GM18868 (cell line): ENCODE results near the gene GSTP1.
"Not testable (repeated sequence)": the region's sequence is repeated elsewhere in the genome, so short reads cannot be mapped to it uniquely, and the experiment has no call there.

Experiments
- ATAC-seq: cut with Tn5 transposase; IDR thresholded peaks from one replicate; pipeline ENCODE4 v1.9.1; 2021; ENCODE audit warnings: mild to moderate bottlenecking, moderate library complexity; ENCODE audit not compliant: unreplicated experiment

GSTP1 gene

DNA sequence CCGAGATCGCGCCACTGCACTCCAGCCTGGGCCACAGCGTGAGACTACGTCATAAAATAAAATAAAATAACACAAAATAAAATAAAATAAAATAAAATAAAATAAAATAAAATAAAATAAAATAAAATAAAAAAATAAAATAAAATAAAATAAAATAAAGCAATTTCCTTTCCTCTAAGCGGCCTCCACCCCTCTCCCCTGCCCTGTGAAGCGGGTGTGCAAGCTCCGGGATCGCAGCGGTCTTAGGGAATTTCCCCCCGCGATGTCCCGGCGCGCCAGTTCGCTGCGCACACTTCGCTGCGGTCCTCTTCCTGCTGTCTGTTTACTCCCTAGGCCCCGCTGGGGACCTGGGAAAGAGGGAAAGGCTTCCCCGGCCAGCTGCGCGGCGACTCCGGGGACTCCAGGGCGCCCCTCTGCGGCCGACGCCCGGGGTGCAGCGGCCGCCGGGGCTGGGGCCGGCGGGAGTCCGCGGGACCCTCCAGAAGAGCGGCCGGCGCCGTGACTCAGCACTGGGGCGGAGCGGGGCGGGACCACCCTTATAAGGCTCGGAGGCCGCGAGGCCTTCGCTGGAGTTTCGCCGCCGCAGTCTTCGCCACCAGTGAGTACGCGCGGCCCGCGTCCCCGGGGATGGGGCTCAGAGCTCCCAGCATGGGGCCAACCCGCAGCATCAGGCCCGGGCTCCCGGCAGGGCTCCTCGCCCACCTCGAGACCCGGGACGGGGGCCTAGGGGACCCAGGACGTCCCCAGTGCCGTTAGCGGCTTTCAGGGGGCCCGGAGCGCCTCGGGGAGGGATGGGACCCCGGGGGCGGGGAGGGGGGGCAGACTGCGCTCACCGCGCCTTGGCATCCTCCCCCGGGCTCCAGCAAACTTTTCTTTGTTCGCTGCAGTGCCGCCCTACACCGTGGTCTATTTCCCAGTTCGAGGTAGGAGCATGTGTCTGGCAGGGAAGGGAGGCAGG lies at the start of gene GSTP1:
Gene GSTP1 (plus strand): TSS at position 566 of the 958 bp plus-strand sequence. CDS start 32 bp downstream, at position 598.
- peak; percentile 56 for ATAC-seq

DNA sequence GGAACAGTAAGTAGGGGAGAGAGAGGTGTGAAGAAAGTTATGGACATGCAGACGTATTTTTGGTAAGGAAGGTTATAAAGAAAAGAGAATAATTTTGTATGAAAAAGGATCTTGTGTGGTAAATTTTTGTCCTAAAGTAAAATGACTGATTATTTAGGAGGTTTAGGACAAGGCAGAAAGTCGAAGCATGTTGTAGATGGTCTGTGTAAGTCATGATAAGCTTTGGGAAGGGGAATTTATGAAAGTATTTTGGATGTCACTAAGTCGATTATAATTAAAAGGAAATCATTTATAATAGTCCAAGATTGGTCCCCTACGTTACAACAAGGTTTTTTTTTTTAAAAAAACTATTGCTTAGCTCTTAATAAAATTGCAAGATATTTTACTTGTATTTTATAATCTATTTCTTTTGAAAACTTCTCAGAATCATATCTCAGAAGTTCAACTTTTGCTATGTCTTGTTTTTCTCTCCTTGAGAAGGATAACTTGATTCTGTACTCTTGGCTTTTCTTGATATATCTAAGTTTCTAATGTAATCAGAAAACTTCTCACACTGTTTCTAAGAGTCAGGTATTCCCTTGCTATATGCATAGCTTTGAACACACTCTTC lies 49.4 kb upstream of the GSTP1 start:
- ATAC-seq = no peak

DNA sequence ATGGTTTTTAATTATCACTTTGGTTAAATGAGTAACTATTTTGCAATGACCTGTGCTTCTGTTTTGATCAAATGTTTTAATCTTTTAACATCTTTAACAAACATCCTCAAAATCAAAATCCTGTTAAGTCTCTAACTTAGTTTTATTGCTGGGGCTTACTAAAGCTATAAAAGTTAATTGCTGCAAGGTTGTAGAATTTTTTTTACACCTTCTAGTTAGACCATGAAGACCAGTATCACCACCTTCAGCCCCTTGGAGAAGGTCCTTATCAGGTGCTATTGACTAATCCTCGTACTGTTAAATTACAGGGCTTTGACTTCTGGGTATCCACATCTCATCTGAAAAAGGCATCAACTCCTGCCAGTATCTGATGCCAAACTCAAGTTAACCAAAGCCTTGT lies 48.1 kb upstream of the GSTP1 start:
- ATAC-seq = no peak

DNA sequence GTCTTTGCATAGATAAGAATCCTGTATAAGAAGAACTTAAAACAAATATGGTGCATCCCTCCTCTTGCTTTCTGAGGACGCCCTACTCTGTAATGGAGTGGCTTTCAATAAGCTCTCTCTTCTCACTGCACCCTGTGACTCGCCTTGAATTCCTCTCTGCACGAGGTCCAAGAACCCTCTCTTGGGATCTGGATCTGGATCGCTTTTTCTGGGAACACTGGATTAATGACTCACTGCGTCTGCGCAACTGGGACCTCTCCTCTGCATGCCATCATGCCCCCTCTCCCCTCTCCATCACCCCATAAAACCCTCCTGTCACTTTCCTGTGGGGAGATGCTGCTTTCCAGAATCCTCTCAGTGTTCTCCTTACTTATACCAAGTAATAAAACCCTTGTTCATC lies 45.3 kb upstream of the GSTP1 start:
- ATAC-seq = no peak

DNA sequence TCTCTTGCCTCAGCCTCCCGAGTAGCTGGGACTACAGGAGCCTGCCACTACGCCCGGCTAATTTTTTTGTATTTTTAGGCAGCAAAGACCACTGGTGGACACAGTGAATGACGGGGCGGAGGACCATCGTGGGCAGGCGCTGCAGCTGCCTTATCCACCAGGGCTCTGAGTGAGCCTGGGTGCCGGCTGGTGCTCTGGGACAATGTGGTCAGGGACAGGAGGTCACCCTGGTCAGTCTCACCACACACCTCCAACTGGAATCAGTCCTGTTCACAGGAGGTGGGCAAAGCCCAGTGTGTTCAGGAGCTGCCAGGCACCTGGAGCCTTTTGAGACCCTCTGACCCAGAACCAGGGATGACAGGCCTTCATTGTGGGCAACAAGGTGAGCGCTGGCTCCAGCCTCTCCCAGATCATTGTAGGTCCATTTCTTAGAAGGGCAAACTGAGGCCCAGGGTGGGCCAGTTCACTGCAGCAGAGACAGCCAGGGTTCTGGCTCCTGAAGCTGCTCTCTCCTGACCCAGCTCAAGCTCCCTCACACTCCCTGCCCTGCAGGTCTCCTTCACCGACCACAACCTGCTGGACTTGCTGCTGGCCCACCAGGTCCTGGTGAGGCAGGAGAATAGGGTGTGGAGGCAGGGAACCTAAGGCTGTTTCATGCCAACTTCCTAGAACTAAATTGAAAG lies 44.6 kb upstream of the GSTP1 start:
- no peak for ATAC-seq

DNA sequence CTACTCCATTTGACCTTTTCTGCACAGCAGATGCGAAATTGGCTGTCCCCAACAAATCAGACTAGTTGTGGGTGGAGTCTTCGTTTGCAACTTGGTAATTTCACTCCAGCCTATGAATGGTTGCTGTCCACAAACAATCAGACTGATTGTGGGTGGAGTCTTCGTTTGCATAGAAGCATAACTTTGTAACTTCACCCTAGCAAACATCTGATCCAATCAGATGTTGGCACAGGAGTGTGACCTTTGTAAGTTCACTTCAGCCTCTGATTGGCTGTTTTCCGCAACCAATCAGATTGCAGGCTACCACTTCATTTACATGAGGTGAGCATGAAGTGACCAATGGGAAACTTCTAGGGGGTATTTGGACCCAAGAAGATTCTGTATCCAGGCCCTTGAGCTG lies 44.1 kb upstream of the GSTP1 start:
- ATAC-seq = no peak

DNA sequence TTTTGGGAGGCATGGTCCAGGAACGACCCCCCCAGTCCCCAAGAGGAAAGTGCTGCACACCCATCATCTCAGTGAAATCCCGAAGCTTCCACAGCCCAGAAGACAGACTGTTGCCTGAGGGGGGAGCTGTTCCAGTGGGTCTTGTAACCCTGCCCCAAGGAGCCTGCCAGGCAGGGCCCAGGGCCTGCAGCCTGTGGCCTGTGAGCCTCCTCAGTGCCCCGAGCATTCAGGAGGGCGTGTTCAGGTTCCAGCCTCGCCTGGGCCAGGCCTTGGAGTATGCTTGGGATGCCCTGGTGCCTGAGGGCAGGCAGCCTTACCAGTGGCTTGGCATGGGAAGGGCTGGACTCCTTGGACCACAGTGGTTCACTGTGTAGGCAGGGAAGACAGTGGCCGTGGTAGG lies 42.4 kb upstream of the GSTP1 start:
- ATAC-seq = no peak

DNA sequence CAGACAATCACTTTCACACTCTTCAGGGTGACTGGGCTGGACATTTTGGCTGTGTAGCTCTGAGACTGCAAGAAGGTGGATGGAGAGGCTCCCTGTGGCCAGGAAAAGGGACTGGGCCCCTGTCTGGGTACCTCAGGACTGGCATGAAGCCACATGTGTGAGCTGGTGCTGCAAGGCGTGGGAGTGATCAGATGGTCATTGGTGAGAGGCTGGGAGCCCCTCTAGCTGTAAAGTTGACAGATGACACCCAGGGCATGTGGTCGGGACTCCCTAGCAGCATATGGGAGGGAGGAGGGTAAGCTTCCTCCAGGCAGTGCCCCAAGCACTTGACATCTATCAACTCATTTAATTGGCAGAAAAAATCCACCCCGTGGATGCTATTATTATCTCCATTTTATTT lies 41.4 kb upstream of the GSTP1 start:
- ATAC-seq = no peak

DNA sequence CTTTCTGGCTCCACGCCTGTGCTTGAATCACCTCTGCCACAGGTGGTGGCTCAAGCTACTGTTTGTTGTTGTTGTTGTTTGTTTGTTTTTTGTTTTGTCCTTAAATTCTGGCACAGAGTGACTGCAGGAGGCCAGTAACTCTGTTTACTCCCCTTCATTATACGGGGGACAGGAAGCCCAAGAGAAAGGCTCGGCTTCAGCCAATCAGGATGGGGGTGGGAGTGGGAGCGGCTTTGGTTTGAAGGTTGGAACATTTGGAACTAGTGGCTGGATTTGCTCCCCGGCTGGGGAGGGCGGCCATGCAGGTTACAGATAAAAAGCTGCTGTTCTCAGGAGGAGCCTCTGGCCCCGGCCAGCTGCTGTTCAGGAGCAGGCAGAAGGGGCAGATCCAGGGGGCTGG lies 40.6 kb upstream of the GSTP1 start:
- ATAC-seq = no peak

DNA sequence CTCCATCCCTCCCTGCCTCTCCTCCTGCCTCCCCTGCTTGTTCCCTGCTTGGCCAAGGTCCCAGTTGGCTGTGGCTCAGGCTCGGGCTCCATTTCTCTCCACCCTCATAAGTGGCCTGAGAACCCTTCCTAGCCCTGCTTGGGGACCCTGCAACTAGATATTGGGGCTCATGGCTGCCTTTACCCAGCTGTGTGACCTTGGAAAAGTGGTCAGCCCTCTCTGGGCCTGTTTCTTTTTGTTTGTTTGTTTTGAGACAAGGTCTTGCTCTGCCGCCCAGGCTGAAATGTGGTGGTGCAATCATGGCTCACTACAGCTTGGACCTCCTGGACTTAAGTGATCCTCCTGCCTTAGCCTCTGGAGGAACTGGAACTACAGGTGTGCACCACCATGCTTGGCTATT lies 40.0 kb upstream of the GSTP1 start:
- no peak for ATAC-seq

DNA sequence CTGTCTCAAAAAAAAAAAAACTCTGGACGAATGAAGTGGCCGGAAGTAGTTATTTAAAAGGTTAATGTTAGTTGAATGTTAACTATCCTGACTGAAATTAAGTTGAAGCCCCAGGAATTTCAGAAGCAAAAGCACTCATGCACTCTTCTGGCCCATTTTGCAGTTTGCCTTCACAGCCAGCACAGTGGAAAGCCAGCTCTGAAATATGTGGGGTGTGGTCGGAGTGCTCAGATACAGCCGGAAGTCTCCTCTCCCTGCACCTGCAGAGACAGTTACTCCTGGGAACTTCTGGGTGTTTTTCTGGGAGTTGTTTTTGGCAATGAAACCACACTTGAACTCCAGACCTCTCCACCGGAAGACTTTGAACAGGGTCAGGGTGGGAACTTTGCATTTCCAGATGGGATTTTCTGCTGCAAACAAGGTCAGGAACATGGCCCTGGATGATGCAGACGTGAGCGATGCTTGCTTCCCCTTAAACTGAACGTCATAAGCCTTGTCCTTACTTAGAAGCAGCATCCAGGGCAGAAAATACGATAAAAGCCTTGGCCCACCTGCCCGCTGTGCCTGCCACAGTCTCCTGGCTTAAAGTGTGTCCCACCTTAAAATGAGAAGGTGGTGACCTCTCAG lies 38.9 kb upstream of the GSTP1 start:
- no peak for ATAC-seq

DNA sequence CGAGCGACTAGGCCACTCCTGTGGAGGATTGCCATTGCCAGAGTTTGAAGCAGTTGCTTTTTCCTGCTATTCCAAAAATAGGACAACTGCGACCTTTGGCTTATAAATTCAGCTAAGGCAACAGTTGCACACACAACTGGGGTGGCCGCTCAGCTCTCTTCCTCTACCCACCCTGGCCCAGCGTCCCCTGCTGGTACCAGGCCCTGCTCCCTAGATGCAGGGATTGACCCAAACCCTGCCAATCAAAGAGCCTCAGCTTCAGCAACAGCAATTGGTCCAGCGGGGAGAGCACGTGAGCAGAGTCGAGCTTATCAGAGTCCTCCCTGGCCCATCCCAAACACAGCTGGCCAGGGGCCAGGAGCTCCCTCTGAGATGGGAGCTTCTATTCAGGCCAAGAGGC lies 38.3 kb upstream of the GSTP1 start:
- no peak for ATAC-seq

DNA sequence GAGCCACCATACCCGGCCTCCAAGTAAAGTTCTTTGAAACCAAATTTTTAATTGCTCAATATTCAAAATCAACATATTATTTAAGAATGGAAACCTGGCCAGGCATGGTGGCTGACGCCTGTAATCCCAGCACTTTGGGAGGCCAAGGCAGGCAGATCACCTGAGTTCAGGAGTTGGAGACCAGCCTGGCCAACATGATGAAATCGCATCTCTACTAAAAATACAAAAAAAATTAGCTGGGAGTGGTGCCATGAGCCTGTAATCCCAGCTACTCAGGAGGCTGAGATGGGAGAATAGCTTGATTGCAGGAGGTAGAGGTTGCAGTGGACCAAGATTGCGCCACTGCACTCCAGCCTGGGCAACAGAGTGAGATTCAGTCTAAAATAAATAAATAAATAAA lies 35.5 kb upstream of the GSTP1 start:
- not testable (repeated sequence) for ATAC-seq

DNA sequence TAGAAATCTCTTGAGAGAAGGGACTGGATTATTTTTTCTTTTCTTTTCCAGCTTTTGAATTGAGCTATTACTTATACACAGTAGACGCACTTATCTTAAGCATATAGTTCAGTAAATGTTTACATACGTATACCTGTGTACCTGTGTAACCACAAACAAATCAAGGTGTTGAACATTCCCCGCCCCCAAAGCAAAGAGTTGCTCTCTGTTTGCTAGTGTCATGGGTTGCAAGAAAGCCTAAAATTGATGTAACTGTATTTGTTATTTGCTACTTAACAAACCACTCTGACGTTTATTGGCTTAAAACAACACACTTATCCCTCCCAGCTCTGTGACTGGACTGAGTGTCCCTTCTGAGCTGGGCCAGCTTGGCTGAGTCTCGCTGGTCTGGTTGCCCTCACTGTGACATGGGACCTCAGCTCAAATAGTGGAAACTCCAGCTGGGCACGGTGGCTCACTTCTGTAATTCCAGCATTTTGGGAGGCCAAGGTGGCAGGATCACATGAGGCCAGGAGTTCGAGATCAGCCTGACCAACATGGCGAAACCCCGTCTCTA lies 35.0 kb upstream of the GSTP1 start:
- no peak for ATAC-seq

DNA sequence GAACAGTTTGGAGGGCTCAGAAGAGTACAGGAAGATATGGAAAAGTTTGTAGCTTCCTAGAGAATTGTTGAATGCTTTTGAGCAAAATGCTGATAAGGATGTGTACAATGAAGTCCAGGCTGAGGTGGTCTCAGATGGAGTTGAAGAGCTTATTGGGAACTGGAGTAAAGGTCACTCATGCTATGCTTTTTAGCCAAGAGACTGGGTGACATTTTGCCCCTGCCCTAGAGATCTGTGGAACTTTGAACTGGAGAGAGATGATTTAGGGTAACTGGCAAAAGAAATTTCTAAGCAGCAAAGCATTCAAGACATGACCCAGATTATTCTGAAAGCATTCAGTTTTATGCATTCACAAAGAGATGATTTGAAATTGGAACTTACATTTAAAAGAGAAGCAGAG lies 32.5 kb upstream of the GSTP1 start:
- ATAC-seq = no peak

DNA sequence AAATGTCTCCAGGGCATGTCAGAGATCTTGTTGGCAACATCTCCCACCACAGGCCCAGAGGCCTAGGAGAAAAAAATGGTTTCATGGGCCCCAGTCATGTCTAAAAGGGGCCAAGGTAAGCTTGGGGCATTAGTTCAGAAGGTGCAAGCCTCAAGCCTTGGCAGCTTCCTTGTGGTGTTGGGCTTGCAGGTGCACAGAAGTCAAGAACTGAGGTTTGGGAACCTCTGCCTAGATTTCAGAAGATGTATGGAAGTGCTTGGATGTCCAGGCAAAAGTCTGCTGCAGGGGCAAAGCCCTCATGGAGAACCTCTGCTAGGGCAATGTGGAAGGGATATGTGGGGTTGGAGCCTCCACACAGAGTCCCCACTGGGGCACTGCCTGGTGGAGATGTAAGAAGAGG lies 31.9 kb upstream of the GSTP1 start:
- ATAC-seq = not testable (repeated sequence)

DNA sequence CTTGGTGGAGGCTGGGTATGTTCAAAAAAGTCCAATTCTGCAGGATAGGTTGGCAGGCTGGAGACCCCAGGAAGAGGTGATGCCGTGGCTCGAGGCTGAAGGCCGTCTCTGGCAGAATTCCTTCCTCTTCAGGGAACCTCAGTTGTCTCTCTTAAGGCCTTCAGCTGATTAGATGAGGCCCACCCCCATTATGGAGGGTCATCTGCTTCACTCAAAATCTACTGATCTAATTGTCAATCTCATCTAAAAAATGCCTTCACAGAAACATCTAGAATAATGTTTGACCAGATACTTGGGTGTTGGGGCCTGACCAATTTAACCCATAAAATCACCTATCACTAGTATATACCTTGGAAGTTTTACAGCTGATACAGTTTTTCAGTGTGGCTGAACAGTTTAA lies 27.4 kb upstream of the GSTP1 start:
- no peak for ATAC-seq

DNA sequence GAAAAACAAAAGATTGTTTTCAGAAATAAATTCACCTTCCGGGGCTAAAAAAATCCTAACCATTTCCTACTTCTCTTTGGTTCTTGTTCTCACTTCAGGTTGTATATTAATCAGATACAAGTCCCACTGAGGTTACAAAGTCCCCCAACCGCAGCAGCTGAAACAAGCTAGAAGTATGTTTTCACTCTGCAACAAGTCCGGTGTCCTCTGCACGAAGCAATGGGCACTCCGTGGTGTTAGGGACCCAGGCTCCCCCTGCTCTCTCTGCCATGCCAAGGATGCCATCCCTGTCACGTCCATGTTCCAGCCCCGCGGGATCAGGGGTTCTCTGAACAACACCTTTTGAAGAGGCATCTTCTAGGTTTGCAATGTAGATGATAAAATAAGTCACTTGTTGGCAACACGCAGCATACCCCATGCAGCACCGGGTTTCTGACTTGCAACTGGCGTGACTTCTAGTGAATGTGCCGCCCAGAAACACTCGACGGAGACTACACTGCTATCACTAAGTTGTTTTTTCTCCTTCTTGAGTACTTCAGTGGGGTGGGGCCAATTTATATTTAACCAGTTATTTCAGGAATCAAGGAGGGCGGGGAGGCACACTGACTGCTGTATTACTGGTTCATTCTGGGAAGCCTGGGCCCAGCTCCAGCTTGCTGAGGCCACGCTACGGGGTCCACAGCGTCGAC lies 25.4 kb upstream of the GSTP1 start:
- ATAC-seq = no peak

DNA sequence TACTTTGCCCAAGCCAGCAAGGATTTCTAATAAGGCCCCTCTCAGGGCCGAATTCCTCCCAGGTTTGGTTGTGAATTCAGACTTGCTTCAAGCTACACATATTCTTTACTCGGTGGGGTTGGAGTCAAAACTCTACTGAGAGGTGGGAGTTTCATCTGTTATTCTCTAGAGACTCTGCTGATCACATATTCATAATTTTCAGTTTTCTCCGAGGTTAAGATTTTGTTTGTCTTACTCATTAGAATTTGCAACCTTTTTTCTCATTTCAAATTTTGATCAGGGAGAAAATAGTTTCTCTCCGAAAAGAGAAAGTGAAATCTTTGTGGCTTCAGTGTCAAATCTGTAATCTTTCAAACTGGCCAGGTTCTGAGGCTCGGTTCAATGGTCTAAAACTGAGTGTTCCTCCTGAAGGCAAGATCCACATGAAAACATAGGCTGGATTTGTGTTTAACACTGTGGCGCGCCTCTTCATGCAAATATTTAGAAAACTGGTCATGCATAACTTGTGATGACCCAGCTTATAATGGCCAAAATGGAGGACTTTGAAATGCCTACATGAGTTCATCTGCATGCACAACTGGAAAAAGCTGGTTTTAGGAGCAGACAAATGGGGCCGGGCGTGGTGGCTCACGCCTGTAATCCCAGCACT lies 21.5 kb upstream of the GSTP1 start:
- ATAC-seq = peak; percentile 63
